Measurements from ENCODE around the gene ARL5B. TPM values are rescaled to one million over a fixed set of nuclear protein-coding genes. Genes with fewer than 3 reads are reported as not detected.

Gene ARL5B
- total and polyA plus RNA-seq, 2 of the 8 experiments (the other 6 are each of a cell fraction or from before 2014, with no cell fraction given) = 8.4 to 52.1 TPM

- H3K27me3 ChIP-seq (replicated peaks in 1 of 4; ENCODE audit: control insufficient read depth in 3 of 4, extremely low read depth in 1 of 4, insufficient read depth in 3 of 4, low read length in 3 of 4) = no peaks in the 10 kb centered on the region
- H2AK5ac ChIP-seq (ENCODE audit: low read depth, low read length) = no peak overlapping the region
- H3K79me1 ChIP-seq (ENCODE audit: low read depth, low read length) = no peaks in the 10 kb centered on the region
- no peak overlapping the region for H2BK5ac ChIP-seq (ENCODE audit: low read depth, low read length)
- no peak overlapping the region for H3K4me2 ChIP-seq (ENCODE audit: insufficient read depth in 1 of 2, low read depth in 2 of 2, low read length in 2 of 2)
- H3K23ac ChIP-seq (ENCODE audit: insufficient read length) = no peak overlapping the region
- no peak for TF ChIP-seq RAD21 (IDR thresholded peaks at IDR 0.05 in 1 of 2, conservative IDR thresholded peaks at IDR 0.05 in 1 of 2; ENCODE audit: low read depth in 2 of 2, low read length in 2 of 2)
- TF ChIP-seq ZNF274 (IDR thresholded peaks at IDR 0.05; ENCODE audit: borderline replicate concordance, extremely low read depth, low read length) = no peak
- no peak for TF ChIP-seq GTF2F1 (IDR thresholded peaks at IDR 0.05; ENCODE audit: borderline replicate concordance, low read depth, low read length)
- TF ChIP-seq HDAC2 (IDR thresholded peaks at IDR 0.05; ENCODE audit: borderline replicate concordance in 1 of 2, low read depth in 2 of 2, low read length in 2 of 2) = no peak
- no peak for TF ChIP-seq KDM5A (IDR thresholded peaks at IDR 0.05; ENCODE audit: low read length)
- TF ChIP-seq SP2 (IDR thresholded peaks at IDR 0.05; ENCODE audit: low read length) = no peak
- H3K23me2 ChIP-seq (ENCODE audit: low read depth, low read length) = no peaks in the 10 kb centered on the region; the same call in 1 of the 2 replicates
- CTCF ChIA-PET (ENCODE audit: partially characterized antibody) = no interaction called here
- H3K4me1 ChIP-seq (replicated peaks in 1 of 4; ENCODE audit: control insufficient read depth in 3 of 4, insufficient read depth in 4 of 4, low read length in 3 of 4) = no peaks in the 10 kb centered on the region
- H4K8ac ChIP-seq (ENCODE audit: extremely low read depth, insufficient read depth, low read length) = no peak overlapping the region
- H3K4ac ChIP-seq (replicated peaks; ENCODE audit: insufficient read length, low read depth, low read length) = no peak overlapping the region
- 93% methylated on average over 5 of the region's 5 CpGs; no CpG with 5 or more reads in 1 of the 2 experiments for WGBS, 2 experiments (ENCODE audit: extremely low coverage in 1 of 2, insufficient coverage in 1 of 2, insufficient read length in 1 of 2, insufficient replicate concordance in 2 of 2, low coverage in 1 of 2, low lambda C conversion rate in 2 of 2, missing lambda C conversion rate in 1 of 2)
- H3K14ac ChIP-seq (ENCODE audit: insufficient read length) = no peak overlapping the region
- no peak overlapping the region for H3K9ac ChIP-seq (replicated peaks in 1 of 4; ENCODE audit: extremely low read depth in 1 of 4, low read depth in 3 of 4, low read length in 3 of 4)
- no peak overlapping the region for H4K91ac ChIP-seq (replicated peaks; ENCODE audit: insufficient read length, low read length)
- no peak overlapping the region for H2BK20ac ChIP-seq (ENCODE audit: low read length)
- H3K18ac ChIP-seq (ENCODE audit: extremely low read depth, low read length) = no peak overlapping the region
- no peaks in the 10 kb centered on the region for H4K20me1 ChIP-seq (replicated peaks in 1 of 2; ENCODE audit: control insufficient read depth in 1 of 2, insufficient read depth in 2 of 2, low read length in 2 of 2)
- H2BK15ac ChIP-seq (ENCODE audit: low read length) = no peak overlapping the region
- no peak overlapping the region for H3K27ac ChIP-seq (ENCODE audit: low read depth, low read length)
- H4K5ac ChIP-seq (ENCODE audit: insufficient read length, low read depth, low read length) = no peak overlapping the region
- no peak overlapping the region for H2BK12ac ChIP-seq (ENCODE audit: low read depth, low read length)
- no peak overlapping the region; the same call in 1 of the 2 replicates for H2AFZ ChIP-seq (ENCODE audit: low read length)
- DNase-seq (ENCODE audit: low read depth in 1 of 2, low spot score in 2 of 2) = no peak
- no peak for FAIRE-seq
- H3K9me3 ChIP-seq (ENCODE audit: insufficient read depth in 2 of 2, low read depth in 1 of 2, low read length in 1 of 2) = no peaks in the 10 kb centered on the region
- no peak overlapping the region for H2BK120ac ChIP-seq (replicated peaks; ENCODE audit: low read depth, low read length)
- no peaks in the 10 kb centered on the region for H3K36me3 ChIP-seq (ENCODE audit: control insufficient read depth in 2 of 4, insufficient read depth in 4 of 4, low read length in 3 of 4)
- POLR2A ChIA-PET (ENCODE audit: partially characterized antibody) = no interaction called here
- no peak overlapping the region for H3K56ac ChIP-seq (replicated peaks; ENCODE audit: insufficient read length, low read depth, low read length)
- no peak overlapping the region for H3K4me3 ChIP-seq (ENCODE audit: extremely low read depth in 1 of 4, insufficient read depth in 2 of 4, low read depth in 3 of 4, low read length in 4 of 4)
- H3K79me2 ChIP-seq (ENCODE audit: control insufficient read depth in 1 of 2, insufficient read depth in 2 of 2, low read length in 2 of 2) = no peaks in the 10 kb centered on the region
Observed at GRCh38 chr10:18703521-18703920, 44.3 kb downstream of the ARL5B start.

All from H1 (cell line).